K562 (cell line): Measurements from ENCODE around the gene POLR3A. TPM values are rescaled to one million over a fixed set of nuclear protein-coding genes. Genes with fewer than 3 reads are reported as not detected.

Experiments used
- ATAC-seq: fragments of 200-7000 bp; cut with Tn5 transposase; 3 replicates; pipeline ENCODE4 v1.9.1; 2020; ENCODE audit warnings: moderate library complexity
- BruUV-seq: library from RNA; stranded (reverse); fragments of 400-500 nt; replicated peaks from 2 replicates; lab custom pipeline; 2021; lab: Mats Ljungman, UMichigan
- CTCF ChIA-PET: fragments of 300-600 bp; formaldehyde crosslinking; extraction: SDS; loops from one replicate; lab custom pipeline; 2021; ENCODE audit warnings: low intra/inter-chr PET ratio; lab: Yijun Ruan, JAX
- POLR2A ChIA-PET: fragments of 300-600, 350-650 bp; sonication (Branson Sonifier 250); formaldehyde crosslinking; extraction: SDS; loops from one replicate; lab custom pipeline; 2021; ENCODE audit warnings: antibody characterized with exemption, inconsistent platforms; lab: Yijun Ruan, JAX
- DNase-seq, 4 experiments: peaks; one replicate each; pipeline versions ENCODE4 v3.0.0 to v3.0.0-alpha.2; 2011 to 2018; ENCODE audit warnings: low spot score in 3 of 4, mixed read lengths in 3 of 4; ENCODE audit errors: extremely low read depth in 1 of 4
- FAIRE-seq: peaks from 2 replicates; lab custom pipeline; 2011; peaks lifted over from hg19 to GRCh38; lab: Jason Lieb, UNC
- H2AFZ ChIP-seq: 2 replicates; pipeline ENCODE4 v1.6.0; 2011; ENCODE audit warnings: low read depth, low read length, control low read depth, inconsistent platforms
- H3K27ac ChIP-seq: fragments of 200-600 bp; 3 replicates; pipeline ENCODE4 v1.8.0; 2011; ENCODE audit warnings: low read depth, mild to moderate bottlenecking, control low read depth, inconsistent platforms, low read length, moderate library complexity, mixed read lengths; ENCODE audit errors: extremely low read depth
- H3K27me3 ChIP-seq, 2 experiments: fragments of 300-600 bp in 1 of 2; 2 replicates in 1 of 2; 3 replicates in 1 of 2; pipeline versions ENCODE4 v1.6.0 to v1.8.0; 2011; ENCODE audit warnings: inconsistent platforms in 2 of 2, low read length in 2 of 2, mild to moderate bottlenecking in 1 of 2, mixed read lengths in 1 of 2, moderate library complexity in 1 of 2; ENCODE audit not compliant: control insufficient read depth in 2 of 2, insufficient read depth in 2 of 2
- H3K36me3 ChIP-seq: fragments of 300-600 bp; 3 replicates; pipeline ENCODE4 v1.8.0; 2011; ENCODE audit warnings: mild to moderate bottlenecking, low read length, inconsistent platforms; ENCODE audit not compliant: control insufficient read depth, insufficient read depth
- H3K4me1 ChIP-seq, 2 experiments: fragments of 200-600 bp in 1 of 2; replicated peaks in 1 of 2; 2 replicates in 1 of 2; 3 replicates in 1 of 2; pipeline versions ENCODE4 v1.5.1 to v1.8.0; 2011; ENCODE audit warnings: inconsistent platforms in 2 of 2, low read length in 2 of 2, mild to moderate bottlenecking in 1 of 2, mixed read lengths in 1 of 2, moderate library complexity in 1 of 2; ENCODE audit not compliant: control insufficient read depth in 2 of 2, insufficient read depth in 2 of 2
- H3K4me2 ChIP-seq: 2 replicates; pipeline ENCODE4 v1.6.1; 2011; ENCODE audit warnings: low read length, control low read depth, inconsistent platforms, mixed read lengths; ENCODE audit not compliant: insufficient read depth
- H3K4me3 ChIP-seq: fragments of 200-600 bp; sonication (generic), shearing (Covaris generic); 2 replicates; pipeline ENCODE4 v1.5.1; 2016; ENCODE audit warnings: control low read depth, inconsistent platforms
- H3K79me2 ChIP-seq: fragments of 200-600 bp; 3 replicates; pipeline ENCODE4 v1.8.0; 2011; ENCODE audit warnings: low read length, inconsistent platforms; ENCODE audit not compliant: control insufficient read depth, insufficient read depth
- H3K9ac ChIP-seq, 2 experiments: 2 replicates each; pipeline versions ENCODE4 v1.6.0 to v1.6.1; 2011; ENCODE audit warnings: low read depth in 2 of 2, low read length in 2 of 2, control low read depth in 1 of 2, inconsistent platforms in 1 of 2, mild to moderate bottlenecking in 1 of 2, mixed read lengths in 1 of 2; ENCODE audit not compliant: insufficient read depth in 1 of 2
- H3K9me1 ChIP-seq: one replicate; pipeline ENCODE4 v1.6.0; 2011; ENCODE audit warnings: inconsistent platforms, mild to moderate bottlenecking, low read length, moderate library complexity; ENCODE audit not compliant: control insufficient read depth, insufficient read depth
- H3K9me3 ChIP-seq: replicated peaks from 2 replicates; pipeline ENCODE4 v1.5.1; 2011; ENCODE audit warnings: low read depth, low read length, inconsistent platforms; ENCODE audit not compliant: control insufficient read depth, insufficient read depth
- H4K20me1 ChIP-seq: replicated peaks from 2 replicates; pipeline ENCODE4 v1.6.1; 2011; ENCODE audit warnings: low read length, inconsistent platforms, mixed read lengths; ENCODE audit not compliant: control insufficient read depth, insufficient read depth
- ARID2 ChIP-seq: fragments of 450-650 bp; IDR thresholded peaks from 2 replicates; pipeline ENCODE4 v1.6.1; 2017; ENCODE audit warnings: antibody characterized with exemption, mild to moderate bottlenecking
- BMI1 ChIP-seq: fragments of 150-350 bp; IDR thresholded peaks from 2 replicates; pipeline ENCODE4 v1.6.1; 2014; ENCODE audit warnings: low read length
- BRF2 ChIP-seq: IDR thresholded peaks from 3 replicates; pipeline ENCODE4 v1.6.1; 2011; ENCODE audit warnings: borderline replicate concordance, mild to moderate bottlenecking; ENCODE audit not compliant: insufficient read length, insufficient read depth
- EP300 ChIP-seq: IDR thresholded peaks from 2 replicates; pipeline ENCODE4 v1.6.1; 2012; ENCODE audit warnings: low read length, improper control_type of control experiment
- GABPA ChIP-seq: fragments of 200-800 bp; sonication (Bioruptor generic); conservative IDR thresholded peaks from 2 replicates; pipeline ENCODE4 v1.6.1; 2016; ENCODE audit warnings: low read depth, missing genetic modification characterization, missing compliant biosample characterization
- HCFC1 ChIP-seq: IDR thresholded peaks from 2 replicates; pipeline ENCODE4 v1.6.1; 2012; ENCODE audit warnings: low read depth, low read length, improper control_type of control experiment
- HSF4 ChIP-seq: fragments of 250-450 bp; sonication (Bioruptor Pico); IDR thresholded peaks from 2 replicates; pipeline ENCODE4 v2.1.2; 2022; ENCODE audit warnings: mild to moderate bottlenecking, moderate library complexity, borderline replicate concordance
- KAT7 ChIP-seq: sonication (generic); formaldehyde crosslinking; IDR thresholded peaks from 2 replicates; pipeline ENCODE4 v1.8.0; 2022; ENCODE audit warnings: missing genetic modification reagents, mild to moderate bottlenecking, borderline replicate concordance
- MAZ ChIP-seq, 2 experiments: fragments of 450-650 bp in 1 of 2; sonication (generic) in 1 of 2; formaldehyde crosslinking; IDR thresholded peaks in 1 of 2; conservative IDR thresholded peaks in 1 of 2; 2 replicates each; pipeline versions ENCODE4 v1.4.0 to v1.5.0; 2020; ENCODE audit warnings: mild to moderate bottlenecking in 1 of 2, missing genetic modification reagents in 1 of 2
- MECOM ChIP-seq: fragments of 250-450 bp; sonication (Bioruptor Pico); IDR thresholded peaks from 2 replicates; pipeline ENCODE4 v1.8.0; 2022; ENCODE audit warnings: inconsistent platforms
- SREBF2 ChIP-seq: sonication (generic); formaldehyde crosslinking; IDR thresholded peaks from 2 replicates; pipeline ENCODE4 v1.4.0; 2020; ENCODE audit warnings: mild to moderate bottlenecking, missing genetic modification reagents
- VEZF1 ChIP-seq: fragments of 200-800 bp; sonication (Bioruptor generic); IDR thresholded peaks from 2 replicates; pipeline ENCODE4 v1.6.1; 2017; ENCODE audit warnings: missing genetic modification characterization, missing compliant biosample characterization
- ZKSCAN8 ChIP-seq: fragments of 200-800 bp; sonication (Bioruptor generic); IDR thresholded peaks from 2 replicates; pipeline ENCODE4 v1.6.1; 2016; ENCODE audit warnings: missing genetic modification characterization, missing compliant biosample characterization
- ZNF224 ChIP-seq: sonication (generic); formaldehyde crosslinking; IDR thresholded peaks from 2 replicates; pipeline ENCODE4 v1.8.0; 2022; ENCODE audit warnings: mild to moderate bottlenecking, missing genetic modification reagents
- ZNF592 ChIP-seq: fragments of 450-650 bp; IDR thresholded peaks from 2 replicates; pipeline ENCODE4 v1.6.1; 2017; ENCODE audit warnings: antibody characterized with exemption, mild to moderate bottlenecking
- WGBS: fragments of 100-300 bp; shearing (Covaris generic); methylation state at CpG from one replicate; pipeline ENCODE4 v1.1.6; 2016; ENCODE audit warnings: low coverage, mixed read lengths; ENCODE audit not compliant: insufficient coverage; ENCODE audit errors: missing lambda C conversion rate; 5-methylcytosine and 5-hydroxymethylcytosine counted together
- in situ Hi-C: fragments of 300-500 bp; cut with MboI; formaldehyde crosslinking; loops from 4 replicates; pipeline ENCODE4 v1.15.0; 2018; ENCODE audit warnings: inconsistent platforms, mixed read lengths
- intact Hi-C: fragments of 100-400 bp; cut with micrococcal nuclease; formaldehyde crosslinking; loops from 2 replicates; pipeline ENCODE4 v1.14.2; 2022
- polyA plus RNA-seq, 8 experiments: library from polyadenylated mRNA; depleted of rRNA in 4 of 8; stranded (reverse) in 5 of 8; unstranded in 3 of 8; fragments of >200 nt; fragmentation: Nextera tagmentation in 2 of 8; fragmentation: Illumina TruSeq in 1 of 8; extraction: Ambion mirVana in 2 of 8; extraction: Trizol in 1 of 8; gene quantifications; 2 replicates each; pipeline versions ENCODE4 v1.2.1 to v1.2.3, GENCODE V29; 2011 to 2014; ENCODE audit warnings: inconsistent platforms in 1 of 8, missing spikeins in 1 of 8
- total RNA-seq, 7 experiments: library from RNA; depleted of rRNA in 6 of 7; stranded (reverse); fragments of >200 nt in 6 of 7; fragmentation: Illumina TruSeq in 2 of 7; extraction: Trizol in 2 of 7; gene quantifications; 2 replicates each; pipeline versions ENCODE4 v1.2.1 to v1.2.3, GENCODE V29; 2011 to 2021; ENCODE audit warnings: low replicate concordance in 1 of 7

The POLR3A gene
- total and polyA plus RNA-seq, 9 of the 15 experiments (the other 6 are each of a cell fraction or from before 2014, with no cell fraction given): 14.9 to 37.0 (median 26.7) TPM

- ATAC-seq (peak; percentile 86), FAIRE-seq (peak; percentile 69), DNase-seq (peak; percentile 49 to 83 (median 64))
- Histone ChIP-seq H3K9me1 (no peaks in the 10 kb centered on the region), H2AFZ (no peak overlapping the region), H3K4me3 (no peak overlapping the region), H3K9ac (no peak overlapping the region), H3K79me2 (no peaks in the 10 kb centered on the region), H3K4me1 (peaks cover 15 to 20% of the 10 kb centered on the region in 2 experiments; a peak in 4 of 5 replicates), H3K27ac (no peak overlapping the region), H3K36me3 (peaks cover 59% of the 10 kb centered on the region), H3K9me3 (no peaks in the 10 kb centered on the region), H3K27me3 (no peaks in the 10 kb centered on the region), H4K20me1 (no peaks in the 10 kb centered on the region), H3K4me2 (no peak overlapping the region)
- intact Hi-C loops: loop anchor here (1.0 to 5.0 kb wide), 5 partner anchors 47 to 252 kb away; partner anchors contain the start of gene DLG5
- in situ Hi-C loops: loop anchor here (5.0 kb wide), 2 partner anchors 67 to 117 kb away; no protein-coding TSS in a partner anchor
- BruUV-seq: no TSS peak
- CTCF ChIA-PET: interaction anchor here (0.6 to 1.8 kb wide), 3 partner anchors 67 to 195 kb away, joined by 3 to 16 read pairs (median 6); no protein-coding TSS in a partner anchor
- 52% methylated on average over 8 of the region's 8 CpGs for WGBS
- POLR2A ChIA-PET: interaction anchor here (0.8 to 1.6 kb wide), 10 partner anchors 8 to 128 kb away, joined by 3 to 6 read pairs (median 4); no protein-coding TSS in a partner anchor
- TF ChIP-seq VEZF1 (CRISPR knock-in tag) (peak; percentile 49), SREBF2 (CRISPR knock-in tag) (no peak), ZNF224 (no peak), HSF4 (no peak), MECOM (CRISPR knock-in tag) (no peak), MAZ (CRISPR knock-in tag; conservative IDR thresholded peaks at IDR 0.05 in 1 of 2, IDR thresholded peaks at IDR 0.05 in 1 of 2) (0 out of 4 replicates have a peak, but pooled peaks of 1 of the 2 experiments have one; percentile 17), ARID2 (no peak), ZNF592 (0 out of 2 replicates have a peak, but pooled peaks have one; percentile 35), GABPA (tag) (no peak), BMI1 (no peak), BRF2 (no peak), EP300 (no peak), ZKSCAN8 (CRISPR knock-in tag) (no peak), KAT7 (CRISPR knock-in tag) (no peak), HCFC1 (no peak)
These were observed 54.8 kb downstream of the POLR3A start for GRCh38 chr10:77974396-77975074.
